Colonic mucosa (tissue), 4 donors: ENCODE data around the gene KIF19. TPM values are rescaled to one million over a fixed set of nuclear protein-coding genes. Genes with fewer than 3 reads are reported as not detected.
A peak's percentile ranks its signal among the peaks of the same experiment; 100 is the strongest.

ENCODE experiments used
- DNase-seq: peaks from one replicate; pipeline ENCODE4 v3.0.0-alpha.2; 2020
- H3K27ac ChIP-seq: fragments of 200-600 bp; one replicate; pipeline ENCODE4 v1.8.0; 2021
- H3K27me3 ChIP-seq: fragments of 200-600 bp; one replicate; pipeline ENCODE4 v1.8.0; 2021
- H3K36me3 ChIP-seq: fragments of 200-600 bp; one replicate; pipeline ENCODE4 v1.8.0; 2021
- H3K4me1 ChIP-seq: fragments of 200-600 bp; one replicate; pipeline ENCODE4 v1.8.0; 2021; ENCODE audit warnings: mild to moderate bottlenecking
- H3K4me3 ChIP-seq: fragments of 200-600 bp; one replicate; pipeline ENCODE4 v1.8.0; 2021
- H3K9ac ChIP-seq, 2 donors: one replicate each; pipeline ENCODE4 v1.7.0; 2013; ENCODE audit warnings: control low read depth in 2 of 2, low read depth in 2 of 2, low read length in 2 of 2
- H3K9me3 ChIP-seq: fragments of 200-600 bp; one replicate; pipeline ENCODE4 v1.8.0; 2021
- intact Hi-C: fragments of 100-400 bp; cut with DNase I; formaldehyde crosslinking; loops from one replicate; pipeline ENCODE4 v1.14.1; 2022
- total RNA-seq, 2 donors: library from RNA; stranded (reverse); fragmentation: NEBNext Ultra II Directional in 1 of 2; extraction: Animal tissue kit (Norgen Biotek cat#: 25700) in 1 of 2; gene quantifications; one replicate each; pipeline ENCODE4 v1.2.1, GENCODE V29; 2021
- TF ChIP-seq, protein P1 (sequence below): fragments of 200-600 bp; IDR thresholded peaks from one replicate; pipeline ENCODE4 v1.8.0; 2022; ENCODE audit warnings: antibody characterized with exemption, mild to moderate bottlenecking
- donor health status: healthy.
- donor health status: DM: no; HTN: no; CAD: no.
- donor health status: DM: no; HTN: no; CAD: no.

KIF19 gene
- total RNA-seq, 2 donors from 2014 or later = 2.6 to 3.2 TPM

DNA sequence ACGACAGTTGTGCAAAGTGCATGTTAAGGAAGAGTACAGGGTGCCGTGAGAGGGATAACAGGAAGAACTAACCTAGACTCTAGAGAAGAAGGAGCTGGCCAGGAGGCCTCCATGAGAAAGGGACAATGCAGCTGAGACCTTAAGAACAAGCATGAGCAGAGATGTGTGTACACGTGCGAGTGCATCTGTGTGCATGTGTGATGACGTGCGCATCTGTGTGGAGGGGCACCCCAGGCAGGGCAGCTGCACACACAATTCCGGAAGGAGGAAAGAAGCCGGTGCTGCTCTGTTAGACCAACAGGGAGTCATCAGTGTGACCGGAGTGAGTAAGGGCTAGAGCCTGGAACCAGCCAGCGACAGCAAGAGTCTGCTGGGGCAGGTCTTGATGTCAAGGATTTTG lies 7.6 kb upstream of the KIF19 start:
- TF ChIP-seq, protein P1, sequence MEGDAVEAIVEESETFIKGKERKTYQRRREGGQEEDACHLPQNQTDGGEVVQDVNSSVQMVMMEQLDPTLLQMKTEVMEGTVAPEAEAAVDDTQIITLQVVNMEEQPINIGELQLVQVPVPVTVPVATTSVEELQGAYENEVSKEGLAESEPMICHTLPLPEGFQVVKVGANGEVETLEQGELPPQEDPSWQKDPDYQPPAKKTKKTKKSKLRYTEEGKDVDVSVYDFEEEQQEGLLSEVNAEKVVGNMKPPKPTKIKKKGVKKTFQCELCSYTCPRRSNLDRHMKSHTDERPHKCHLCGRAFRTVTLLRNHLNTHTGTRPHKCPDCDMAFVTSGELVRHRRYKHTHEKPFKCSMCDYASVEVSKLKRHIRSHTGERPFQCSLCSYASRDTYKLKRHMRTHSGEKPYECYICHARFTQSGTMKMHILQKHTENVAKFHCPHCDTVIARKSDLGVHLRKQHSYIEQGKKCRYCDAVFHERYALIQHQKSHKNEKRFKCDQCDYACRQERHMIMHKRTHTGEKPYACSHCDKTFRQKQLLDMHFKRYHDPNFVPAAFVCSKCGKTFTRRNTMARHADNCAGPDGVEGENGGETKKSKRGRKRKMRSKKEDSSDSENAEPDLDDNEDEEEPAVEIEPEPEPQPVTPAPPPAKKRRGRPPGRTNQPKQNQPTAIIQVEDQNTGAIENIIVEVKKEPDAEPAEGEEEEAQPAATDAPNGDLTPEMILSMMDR = no peak
- intact Hi-C loops = no loop called here

DNA sequence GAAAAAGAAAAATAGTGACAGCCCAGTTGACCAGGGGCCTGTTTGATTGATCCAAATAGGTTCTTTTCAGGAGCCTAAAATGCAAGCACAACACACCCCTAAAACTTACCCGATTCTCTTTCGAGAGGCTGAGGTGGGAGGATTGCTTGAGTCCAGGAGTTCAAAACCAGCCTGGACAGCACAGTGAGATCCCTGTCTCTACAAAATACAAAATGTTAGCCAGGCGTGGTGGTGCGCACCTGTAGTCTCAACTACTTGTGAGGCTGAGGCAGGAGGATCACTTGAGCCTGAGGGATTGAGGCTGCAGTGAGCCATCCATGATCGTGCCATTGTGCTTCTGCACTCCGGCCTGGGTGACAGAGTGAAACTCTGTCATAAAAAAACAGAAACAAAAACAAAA lies 1.5 kb upstream of the KIF19 start:
- no peaks in the 10 kb centered on the region for H3K4me1 ChIP-seq
- TF ChIP-seq, protein P1 = no peak
- no peak overlapping the region for H3K27ac ChIP-seq
- no peaks in the 10 kb centered on the region for H3K36me3 ChIP-seq
- H3K9me3 ChIP-seq = no peaks in the 10 kb centered on the region
- intact Hi-C loops = no loop called here
- DNase-seq = no peak
- H3K9ac ChIP-seq = no peak overlapping the region
- H3K4me3 ChIP-seq = no peak overlapping the region
- H3K27me3 ChIP-seq = peaks cover 21% of the 10 kb centered on the region

More for the DNA sequence above, 7.6 kb upstream of the KIF19 start:
- no peak overlapping the region for H3K4me3 ChIP-seq
- no peak overlapping the region for H3K9ac ChIP-seq
- no peaks in the 10 kb centered on the region for H3K4me1 ChIP-seq
- H3K27ac ChIP-seq = no peak overlapping the region
- no peaks in the 10 kb centered on the region for H3K9me3 ChIP-seq
- H3K36me3 ChIP-seq = no peaks in the 10 kb centered on the region
- no peaks in the 10 kb centered on the region for H3K27me3 ChIP-seq
- DNase-seq = no peak

DNA sequence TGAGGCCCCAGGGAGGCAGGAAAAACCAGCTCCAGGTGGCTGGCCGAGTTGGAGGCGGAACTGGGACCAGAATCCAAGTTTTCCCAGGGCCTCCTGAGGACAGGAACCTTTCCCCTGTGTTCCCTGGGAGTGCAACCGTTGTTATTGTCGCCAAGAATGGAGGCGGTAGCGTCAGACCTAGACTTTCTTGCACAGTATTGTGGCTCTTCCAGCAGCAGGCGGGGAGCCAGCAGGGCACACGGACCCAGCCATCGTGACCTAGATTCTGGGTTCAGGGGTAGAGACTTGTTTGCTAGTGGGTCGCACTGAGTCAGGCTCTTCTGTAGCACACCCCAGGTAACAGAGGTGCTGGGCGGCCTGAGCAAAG lies 667 bp upstream of the KIF19 start:
- no peak for DNase-seq
- Histone ChIP-seq H3K4me1 (no peaks in the 10 kb centered on the region), H3K36me3 (no peaks in the 10 kb centered on the region), H3K27me3 (peaks cover 21% of the 10 kb centered on the region), H3K9me3 (no peaks in the 10 kb centered on the region), H3K4me3 (peak overlapping the region; percentile 27), H3K27ac (no peak overlapping the region), H3K9ac (peak overlapping the region in 1 of 2 donors; percentile 16)
- TF ChIP-seq, protein P1 = no peak
- intact Hi-C loops = no loop called here

DNA sequence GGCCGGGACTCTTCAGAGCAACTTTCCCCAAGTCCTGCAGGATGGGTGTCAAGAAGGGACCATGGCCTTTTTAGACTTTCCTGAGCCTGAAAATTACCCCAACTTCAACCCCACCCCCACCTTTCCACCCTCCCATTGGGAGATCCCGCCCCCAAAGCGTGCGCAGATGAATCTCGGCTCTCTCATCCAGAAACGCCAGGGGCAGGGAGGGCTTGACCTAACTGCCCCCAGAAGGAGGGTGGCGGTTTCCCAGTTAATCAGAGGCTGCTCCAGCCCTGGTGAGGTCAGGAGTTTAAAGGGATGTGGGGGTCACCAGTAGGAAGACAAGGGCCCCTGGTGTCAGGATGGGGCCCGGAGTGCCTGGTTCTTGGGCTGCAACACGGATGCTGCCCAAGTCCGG lies 480 bp downstream of the KIF19 start:
- Histone ChIP-seq H3K36me3 (no peaks in the 10 kb centered on the region), H3K9ac (peak overlapping the region in 1 of 2 donors; percentile 35), H3K4me1 (no peaks in the 10 kb centered on the region), H3K27ac (no peak overlapping the region), H3K27me3 (peaks cover 21% of the 10 kb centered on the region), H3K9me3 (no peaks in the 10 kb centered on the region), H3K4me3 (peak overlapping the region; percentile 27)
- TF ChIP-seq, protein P1 = no peak
- intact Hi-C loops = no loop called here
- no peak for DNase-seq

DNA sequence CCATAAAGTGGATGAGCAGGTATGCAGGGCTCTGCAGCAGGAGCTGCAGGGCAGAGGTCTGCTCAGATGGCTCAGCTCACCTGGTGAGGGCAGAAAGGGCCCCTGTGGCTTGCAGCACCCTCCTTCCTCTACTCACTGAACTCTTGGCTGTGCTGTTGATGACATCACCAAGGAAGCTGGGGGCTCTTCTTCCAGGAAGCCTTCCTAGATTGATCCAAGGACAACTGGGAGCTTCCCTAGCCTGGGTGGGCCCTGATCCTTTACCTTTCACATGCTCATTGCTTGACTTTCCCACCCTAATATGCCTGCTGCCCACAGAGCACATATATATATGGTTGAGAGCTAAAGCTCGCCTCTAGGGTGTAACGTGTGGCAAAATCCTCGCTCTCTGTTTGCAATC lies 2.5 kb downstream of the KIF19 start:
- H3K27me3 ChIP-seq = peaks cover 21% of the 10 kb centered on the region
- TF ChIP-seq, protein P1 = no peak

DNA sequence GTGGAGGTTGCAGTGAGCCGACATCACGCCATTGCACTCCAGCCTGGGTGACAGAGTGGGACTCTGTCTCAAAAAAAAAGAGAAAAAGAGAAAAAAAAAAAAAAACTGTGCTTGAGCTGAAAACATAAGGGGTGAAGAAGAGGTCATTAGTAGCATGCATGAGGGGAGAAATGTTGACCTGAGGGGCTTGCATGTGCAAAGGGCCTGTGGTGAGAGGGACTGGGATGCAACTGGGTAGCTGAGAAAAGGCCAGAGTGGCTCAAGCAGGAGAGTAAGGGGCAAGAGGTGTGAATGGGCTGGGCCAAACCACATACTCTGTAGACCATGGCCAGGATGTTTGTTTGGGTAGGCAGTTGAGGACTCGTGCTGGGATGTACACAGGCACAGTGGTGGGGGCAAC lies 3.4 kb downstream of the KIF19 start:
- intact Hi-C loops = no loop called here

More for the DNA sequence above, 2.5 kb downstream of the KIF19 start:
- Histone ChIP-seq H3K4me1 (no peaks in the 10 kb centered on the region), H3K9ac (no peak overlapping the region), H3K4me3 (no peak overlapping the region), H3K9me3 (no peaks in the 10 kb centered on the region), H3K27ac (no peak overlapping the region), H3K36me3 (no peaks in the 10 kb centered on the region)
- no peak for DNase-seq
- intact Hi-C loops = no loop called here

More for the DNA sequence above, 3.4 kb downstream of the KIF19 start:
- Histone ChIP-seq H3K4me3 (no peak overlapping the region), H3K27me3 (peaks cover 21% of the 10 kb centered on the region), H3K9ac (no peak overlapping the region), H3K27ac (no peak overlapping the region), H3K36me3 (no peaks in the 10 kb centered on the region), H3K4me1 (no peaks in the 10 kb centered on the region), H3K9me3 (no peaks in the 10 kb centered on the region)
- TF ChIP-seq, protein P1 = no peak
- no peak for DNase-seq
